Osteoblast (primary cell): ENCODE results near the gene HNRNPH1. TPM values are rescaled to one million over a fixed set of nuclear protein-coding genes. Genes with fewer than 3 reads are reported as not detected.
A peak's percentile ranks its signal among the peaks of the same experiment; 100 is the strongest.

Source experiments
- DNase-seq: peaks from one replicate; pipeline ENCODE4 v3.0.0; 2011; ENCODE audit warnings: low spot score, mixed read lengths; ENCODE audit not compliant: insufficient read length; ENCODE audit errors: missing footprints
- H2AFZ ChIP-seq: 2 replicates; pipeline ENCODE4 v1.6.0; 2011; ENCODE audit warnings: mild to moderate bottlenecking, low read length
- H3K27ac ChIP-seq: 2 replicates; pipeline ENCODE4 v1.5.1; 2011; ENCODE audit warnings: mild to moderate bottlenecking, low read depth, low read length, moderate library complexity
- H3K27me3 ChIP-seq: 2 replicates; pipeline ENCODE4 v1.6.0; 2012; ENCODE audit warnings: mild to moderate bottlenecking, control low read depth, inconsistent platforms, low read length, moderate library complexity; ENCODE audit not compliant: insufficient read depth
- H3K36me3 ChIP-seq: 2 replicates; pipeline ENCODE4 v1.5.1; 2011; ENCODE audit warnings: mild to moderate bottlenecking, low read length, control low read depth, moderate library complexity; ENCODE audit not compliant: insufficient read depth
- H3K4me1 ChIP-seq: 2 replicates; pipeline ENCODE4 v1.5.1; 2011; ENCODE audit warnings: mild to moderate bottlenecking, low read length, control low read depth, moderate library complexity; ENCODE audit not compliant: insufficient read depth
- H3K4me2 ChIP-seq: 2 replicates; pipeline ENCODE4 v1.6.0; 2011; ENCODE audit warnings: mild to moderate bottlenecking, low read length; ENCODE audit not compliant: insufficient read depth
- H3K4me3 ChIP-seq: fragments of 200-600 bp; sonication (generic); 3 replicates; pipeline ENCODE4 v1.5.1; 2012; ENCODE audit warnings: mild to moderate bottlenecking, low read length, inconsistent platforms; ENCODE audit not compliant: insufficient read depth
- H3K79me2 ChIP-seq: 2 replicates; pipeline ENCODE4 v1.6.0; 2012; ENCODE audit warnings: mild to moderate bottlenecking, low read length, control low read depth, inconsistent platforms; ENCODE audit not compliant: insufficient read depth
- H3K9me3 ChIP-seq: 2 replicates; pipeline ENCODE4 v1.5.1; 2011; ENCODE audit warnings: low read depth, low read length, control low read depth
- H4K20me1 ChIP-seq: 2 replicates; pipeline ENCODE4 v1.6.0; 2012; ENCODE audit warnings: mild to moderate bottlenecking, low read length, control low read depth; ENCODE audit not compliant: insufficient read depth
- CTCF ChIP-seq: IDR thresholded peaks from 2 replicates; pipeline ENCODE4 v1.5.1; 2011; ENCODE audit warnings: mild to moderate bottlenecking, low read depth, low read length, moderate library complexity; ENCODE audit errors: extremely low read depth
- total RNA-seq: library from RNA; depleted of rRNA; stranded (reverse); fragments of >200 nt; gene quantifications from 2 replicates; pipeline ENCODE4 v1.2.3, GENCODE V29; 2012

Gene HNRNPH1
- total RNA-seq, 1 donor: 354 TPM

- no peak overlapping the region for H3K4me3 ChIP-seq
- H3K27ac ChIP-seq: no peak overlapping the region
- H3K4me1 ChIP-seq: no peaks in the 10 kb centered on the region
- H4K20me1 ChIP-seq: peaks cover 12% of the 10 kb centered on the region
- no peak overlapping the region for H2AFZ ChIP-seq
- no peak for DNase-seq
- H3K4me2 ChIP-seq: no peak overlapping the region
- H3K79me2 ChIP-seq: no peaks in the 10 kb centered on the region
- H3K36me3 ChIP-seq: peaks cover 66% of the 10 kb centered on the region
- no peak for TF ChIP-seq CTCF
- H3K27me3 ChIP-seq: no peaks in the 10 kb centered on the region
- no peaks in the 10 kb centered on the region for H3K9me3 ChIP-seq
These were observed 21.4 kb downstream of the HNRNPH1 start for GRCh38 chr5:179601871-179602625.

GRCh38 chr5:179599973-179600372 lies 23.5 kb downstream of the HNRNPH1 start:
- Histone ChIP-seq H3K27me3 (no peaks in the 10 kb centered on the region), H4K20me1 (no peaks in the 10 kb centered on the region), H3K36me3 (peaks cover 62% of the 10 kb centered on the region), H3K4me3 (no peak overlapping the region), H3K79me2 (no peaks in the 10 kb centered on the region), H2AFZ (no peak overlapping the region), H3K4me2 (no peak overlapping the region), H3K27ac (no peak overlapping the region), H3K9me3 (no peaks in the 10 kb centered on the region), H3K4me1 (no peaks in the 10 kb centered on the region)
- TF ChIP-seq CTCF: no peak
- no peak for DNase-seq

GRCh38 chr5:179599566-179599965 lies 23.9 kb downstream of the HNRNPH1 start:
- Histone ChIP-seq H3K4me2 (no peak overlapping the region), H3K27me3 (no peaks in the 10 kb centered on the region), H3K9me3 (no peaks in the 10 kb centered on the region), H3K36me3 (peaks cover 66% of the 10 kb centered on the region), H3K4me1 (no peaks in the 10 kb centered on the region), H3K79me2 (no peaks in the 10 kb centered on the region), H3K27ac (no peak overlapping the region), H4K20me1 (no peaks in the 10 kb centered on the region), H3K4me3 (no peak overlapping the region), H2AFZ (no peak overlapping the region)
- no peak for TF ChIP-seq CTCF
- no peak for DNase-seq

- Histone ChIP-seq H2AFZ (no peak overlapping the region), H3K4me1 (no peaks in the 10 kb centered on the region), H3K27ac (no peak overlapping the region), H3K27me3 (no peaks in the 10 kb centered on the region), H4K20me1 (no peaks in the 10 kb centered on the region), H3K36me3 (peaks cover 65% of the 10 kb centered on the region), H3K4me3 (no peak overlapping the region), H3K9me3 (no peaks in the 10 kb centered on the region), H3K4me2 (no peak overlapping the region), H3K79me2 (no peaks in the 10 kb centered on the region)
- peak; percentile 77 for DNase-seq
- no peak for TF ChIP-seq CTCF
These were observed 24.4 kb downstream of the HNRNPH1 start for GRCh38 chr5:179599100-179599499.
